Motor neuron (in vitro differentiated cells): Measurements from ENCODE around the gene MFAP2. TPM values are rescaled to one million over a fixed set of nuclear protein-coding genes. Genes with fewer than 3 reads are reported as not detected.

Experiments used
- ATAC-seq, 8 experiments: fragments of 200-7000 bp; cut with Tn5 transposase; replicated peaks in 6 of 8; 2 replicates each; pipeline ENCODE4 v1.8.0; 2021; ENCODE audit warnings: mild to moderate bottlenecking in 8 of 8, moderate library complexity in 8 of 8
- H3K27ac ChIP-seq, 2 donors: fragments of 250-450 bp; sonication (Bioruptor Pico); 2 replicates each; pipeline ENCODE4 v1.9.0; 2021; ENCODE audit warnings: antibody characterized with exemption in 2 of 2, mild to moderate bottlenecking in 2 of 2, moderate library complexity in 1 of 2
- H3K4me1 ChIP-seq, 2 donors: fragments of 250-450 bp; sonication (Bioruptor Pico); replicated peaks in 1 of 2; 2 replicates each; pipeline ENCODE4 v1.6.1; 2021; ENCODE audit warnings: antibody characterized with exemption in 2 of 2, mild to moderate bottlenecking in 2 of 2, moderate library complexity in 1 of 2
- H3K4me3 ChIP-seq, 5 donors: fragments of 250-450 bp; sonication (Bioruptor Pico); 2 replicates each; pipeline ENCODE4 v1.9.0; 2021; ENCODE audit warnings: antibody characterized with exemption in 5 of 5, mild to moderate bottlenecking in 5 of 5, moderate library complexity in 4 of 5
- WGBS, 10 experiments: fragments of 450-650 bp; shearing (Covaris generic); methylation state at CpG; one replicate each; pipeline ENCODE4 v1.0.0; 2022; 5-methylcytosine and 5-hydroxymethylcytosine counted together
- in situ Hi-C, 9 experiments: fragments of 400-800 bp; cut with MboI; loops; one replicate each; pipeline ENCODE4 v1.15.0; 2021; ENCODE audit warnings: low sequenced_read_pairs in 9 of 9, low pct_unique_long_range_greater_than_20kb in 2 of 9; ENCODE audit not compliant: unreplicated experiment in 9 of 9
- total RNA-seq, 8 experiments: library from RNA; unstranded; fragments of 300-600 nt; gene quantifications; 2 replicates each; pipeline versions ENCODE4 v1.2.3 to v1.2.4, GENCODE V29; 2022

The MFAP2 gene, protein sequence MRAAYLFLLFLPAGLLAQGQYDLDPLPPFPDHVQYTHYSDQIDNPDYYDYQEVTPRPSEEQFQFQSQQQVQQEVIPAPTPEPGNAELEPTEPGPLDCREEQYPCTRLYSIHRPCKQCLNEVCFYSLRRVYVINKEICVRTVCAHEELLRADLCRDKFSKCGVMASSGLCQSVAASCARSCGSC
- total RNA-seq, result 100 to 1,000 TPM in 1 of 8 experiments, 10 to 100 TPM in 6, 1 to 10 TPM in 1; 8.8 to 144 (median 23.7) TPM

DNA sequence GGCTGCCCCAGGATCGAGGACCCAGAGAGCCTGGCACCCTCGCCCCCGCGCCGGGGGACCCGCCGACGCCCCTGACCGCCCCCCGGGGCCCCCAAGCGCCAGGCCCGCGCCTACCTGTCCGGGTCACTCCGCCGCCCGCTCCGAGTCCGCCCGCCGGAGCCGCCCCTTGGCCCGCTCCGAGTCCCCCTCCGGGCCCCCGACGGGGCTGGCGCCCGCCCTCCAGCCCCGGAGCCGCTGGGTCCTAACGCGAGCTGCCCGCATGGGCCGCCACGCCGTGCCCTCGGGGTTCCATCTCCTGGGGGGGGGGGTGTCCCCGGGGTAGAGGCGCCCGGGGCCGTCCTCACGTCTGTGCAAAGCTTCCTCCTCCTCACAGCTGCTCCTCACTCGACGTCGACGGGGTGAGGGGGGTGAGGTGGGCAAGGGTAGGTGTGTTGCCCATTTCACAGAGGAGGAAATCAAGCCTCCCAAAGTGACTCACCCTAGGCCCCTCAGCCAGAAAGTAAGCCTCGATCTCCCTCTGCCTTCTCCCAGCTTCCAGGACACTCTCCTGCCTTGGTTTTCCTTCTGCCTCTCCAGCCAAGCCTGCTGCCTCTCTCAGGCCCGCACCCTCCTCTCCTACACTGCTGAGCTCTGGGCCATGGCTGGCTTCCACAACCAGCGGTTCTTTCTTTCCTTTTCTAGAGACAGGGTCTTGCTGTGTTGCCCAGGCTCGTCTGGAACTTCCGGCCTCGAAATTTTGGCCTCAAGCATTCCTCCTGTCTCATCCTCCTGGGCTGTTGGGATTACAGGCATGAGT lies at the start of gene MFAP2:
Gene MFAP2 (minus strand): TSS at position 148 of the 796 bp plus-strand sequence. CDS start 2,347 bp downstream, outside the sequence.
- Histone ChIP-seq H3K4me3 (peak within 1 kb of the TSS; percentile 28 to 47 (median 39)), H3K4me1 (peaks cover 14 to 23% of the 10 kb centered on the region in 2 donors), H3K27ac (no peak within 1 kb of the TSS)
- in situ Hi-C loops, result no loop called here
- WGBS, 10 experiments, result 20 to 92% (median 65%) methylated on average over 1 to 5 of the region's 53 CpGs; no CpG with 5 or more reads in 4 of the 10 experiments
- peak; percentile 13 to 59 (median 48) for ATAC-seq

DNA sequence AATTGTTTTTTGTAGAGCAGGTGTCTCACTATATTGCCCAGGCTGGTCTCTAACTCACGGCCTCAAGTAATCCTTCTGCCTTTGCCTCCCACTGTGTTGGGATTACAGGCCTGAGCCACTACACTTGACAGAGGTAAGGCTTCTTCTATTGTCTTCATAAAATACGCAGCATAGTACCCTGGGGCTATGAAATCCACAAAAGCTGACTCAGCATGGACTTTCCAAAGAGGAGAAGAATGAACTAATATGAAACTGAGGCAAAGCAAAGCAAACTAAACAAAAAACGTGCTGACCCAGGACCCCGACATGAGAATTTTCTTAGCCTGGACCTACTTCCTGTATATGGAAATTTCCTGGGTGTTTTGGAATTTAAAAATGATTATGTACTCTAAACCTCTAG lies 49.8 kb upstream of the MFAP2 start:
- Histone ChIP-seq H3K4me3 (no peak overlapping the region), H3K4me1 (no peaks in the 10 kb centered on the region), H3K27ac (no peak overlapping the region)
- 78 to 100% (median 91%) methylated on average over 1 to 4 of the region's 4 CpGs; no CpG with 5 or more reads in 2 of the 10 experiments for WGBS, 10 experiments
- ATAC-seq, result no peak
- in situ Hi-C loops, result loop anchor here in 1 of 9 experiments (25.0 kb wide), 1 partner anchor 393 kb away; no protein-coding TSS in a partner anchor

DNA sequence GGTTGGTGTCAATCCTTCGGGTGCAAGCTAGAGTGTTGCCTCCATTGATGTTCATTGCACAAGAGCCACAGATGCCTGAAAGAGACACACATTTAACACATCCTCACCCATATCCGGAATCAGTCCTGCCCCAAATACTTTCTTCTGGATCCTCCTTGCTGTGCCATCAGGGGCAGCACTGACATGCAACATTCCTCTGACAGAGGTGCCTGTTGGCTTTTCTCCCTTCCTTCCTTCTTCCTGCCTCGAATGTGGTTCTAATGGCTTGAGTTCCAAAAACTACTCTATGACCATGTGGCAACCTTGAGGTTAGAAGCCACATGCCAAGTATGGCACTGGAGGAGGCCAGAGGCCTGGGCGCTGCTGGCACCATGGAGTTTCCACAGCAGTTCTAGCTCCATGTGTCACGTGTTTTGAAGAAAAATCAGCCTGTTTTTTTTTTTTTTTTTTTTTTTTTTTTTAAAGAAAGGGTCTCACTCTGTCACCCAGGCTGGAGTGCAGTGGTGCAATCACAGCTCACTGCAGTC lies 48.3 kb upstream of the MFAP2 start:
- 0 to 100% (median 91%) methylated on average over 1 to 5 of the region's 5 CpGs for WGBS, 10 experiments
- in situ Hi-C loops, result loop anchor here in 1 of 9 experiments (25.0 kb wide), 1 partner anchor 391 kb away; no protein-coding TSS in a partner anchor
- no peak overlapping the region for H3K27ac ChIP-seq
- no peaks in the 10 kb centered on the region for H3K4me1 ChIP-seq
- no peak overlapping the region for H3K4me3 ChIP-seq
- ATAC-seq, result no peak

DNA sequence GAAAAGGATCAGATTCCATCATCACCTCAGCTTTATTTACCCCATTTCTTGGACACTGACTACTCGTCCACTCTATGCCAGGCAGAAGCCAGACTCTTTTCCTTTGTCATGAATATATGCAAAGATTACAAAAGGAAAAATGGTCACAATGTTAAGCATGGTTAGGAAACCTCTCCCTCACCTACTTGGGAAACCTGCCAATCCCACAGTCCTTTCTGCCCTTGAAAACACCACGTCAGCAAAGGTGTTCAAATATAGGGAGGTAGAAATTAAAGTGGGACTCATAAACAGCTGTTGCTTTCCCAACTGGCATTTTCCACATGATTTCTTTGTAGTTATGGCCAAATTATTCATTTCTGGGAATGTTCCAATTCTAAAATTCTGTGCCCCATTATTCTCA lies 47.5 kb upstream of the MFAP2 start:
- peak in 2 of 8 experiments; percentile 8 to 10 for ATAC-seq
- WGBS, 10 experiments, result 0 to 100% (median 81%) methylated on average over 1 to 2 of the region's 2 CpGs; no CpG with 5 or more reads in 2 of the 10 experiments
- Histone ChIP-seq H3K4me1 (no peaks in the 10 kb centered on the region), H3K27ac (no peak overlapping the region), H3K4me3 (no peak overlapping the region)
- in situ Hi-C loops, result loop anchor here in 1 of 9 experiments (25.0 kb wide), 1 partner anchor 391 kb away; no protein-coding TSS in a partner anchor

DNA sequence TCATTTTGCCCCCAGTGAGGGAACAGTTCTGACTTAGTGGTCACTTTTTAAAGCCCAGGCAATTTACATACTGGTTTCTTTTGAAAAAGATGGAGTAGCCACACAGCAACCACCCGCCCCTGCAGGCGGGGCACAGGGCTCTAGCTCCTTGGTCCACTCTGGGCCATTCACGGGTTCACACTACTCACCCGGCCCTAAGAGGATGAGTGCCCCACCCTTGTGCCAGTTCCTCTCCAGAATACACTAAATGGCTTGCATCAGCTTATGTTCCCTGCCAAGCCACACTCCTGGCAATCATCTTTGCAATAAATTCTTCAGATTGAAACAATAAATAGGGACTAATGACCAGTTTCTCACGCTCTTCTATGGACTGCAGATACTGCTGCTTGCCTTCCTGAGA lies 47.0 kb upstream of the MFAP2 start:
- in situ Hi-C loops, result loop anchor here in 1 of 9 experiments (25.0 kb wide), 1 partner anchor 390 kb away; no protein-coding TSS in a partner anchor
- WGBS, 10 experiments, result 8 to 92% (median 70%) methylated on average over 1 to 5 of the region's 5 CpGs; no CpG with 5 or more reads in 3 of the 10 experiments
- Histone ChIP-seq H3K27ac (no peak overlapping the region), H3K4me1 (no peaks in the 10 kb centered on the region), H3K4me3 (no peak overlapping the region)
- ATAC-seq, result peak in 3 of 8 experiments; percentile 78 to 94 (median 84)

DNA sequence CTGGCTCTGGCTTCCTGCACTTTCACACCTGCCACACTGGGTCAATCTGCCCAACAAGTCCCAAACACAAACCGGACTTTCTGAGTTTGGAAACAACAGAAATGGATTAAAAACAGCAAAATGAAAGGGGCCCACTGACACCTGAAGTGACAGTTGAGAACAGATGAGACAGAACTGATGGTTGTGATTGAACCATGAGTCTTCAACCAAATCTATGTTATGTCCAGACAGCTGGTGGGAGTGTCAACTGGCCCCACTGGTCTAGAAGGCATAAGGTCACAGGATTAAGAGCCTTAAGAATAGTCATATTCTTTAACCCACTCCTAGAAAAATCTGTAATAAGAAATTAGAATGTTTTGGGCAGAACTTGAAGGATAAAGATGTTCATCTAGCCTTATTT lies 44.3 kb upstream of the MFAP2 start:
- Histone ChIP-seq H3K4me1 (no peaks in the 10 kb centered on the region), H3K4me3 (no peak overlapping the region), H3K27ac (no peak overlapping the region)
- in situ Hi-C loops, result loop anchor here in 2 of 9 experiments (25.0 kb wide), 1 partner anchor 387 kb away; no protein-coding TSS in a partner anchor
- 83 to 100% (median 100%) methylated on average over 1 of the region's 1 CpG; no CpG with 5 or more reads in 5 of the 10 experiments for WGBS, 10 experiments
- ATAC-seq, result no peak

DNA sequence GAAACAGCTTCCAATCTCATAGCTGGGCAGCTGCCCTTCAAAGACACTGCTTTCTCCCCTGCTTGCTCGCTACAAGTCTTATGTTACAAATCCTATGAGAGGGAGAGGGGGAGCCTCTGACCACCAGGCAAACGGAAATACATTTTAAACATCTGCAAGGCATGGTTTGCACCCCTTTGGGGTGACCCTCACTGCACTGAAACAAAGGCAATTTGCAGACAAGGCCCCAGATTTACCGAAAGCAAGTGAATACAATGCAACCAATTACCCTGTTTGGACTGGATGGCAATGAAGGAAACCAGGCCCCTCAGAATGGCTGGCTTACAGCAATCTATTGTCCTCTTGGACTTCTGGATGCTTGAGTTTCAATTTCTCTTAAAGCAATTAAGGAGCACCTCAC lies 43.2 kb upstream of the MFAP2 start:
- no peak for ATAC-seq
- H3K4me3 ChIP-seq, result no peak overlapping the region
- no peaks in the 10 kb centered on the region for H3K4me1 ChIP-seq
- 60 to 100% (median 85%) methylated on average over 1 to 3 of the region's 3 CpGs; no CpG with 5 or more reads in 4 of the 10 experiments for WGBS, 10 experiments
- in situ Hi-C loops, result loop anchor here in 1 of 9 experiments (25.0 kb wide), 1 partner anchor 386 kb away; no protein-coding TSS in a partner anchor
- no peak overlapping the region for H3K27ac ChIP-seq

DNA sequence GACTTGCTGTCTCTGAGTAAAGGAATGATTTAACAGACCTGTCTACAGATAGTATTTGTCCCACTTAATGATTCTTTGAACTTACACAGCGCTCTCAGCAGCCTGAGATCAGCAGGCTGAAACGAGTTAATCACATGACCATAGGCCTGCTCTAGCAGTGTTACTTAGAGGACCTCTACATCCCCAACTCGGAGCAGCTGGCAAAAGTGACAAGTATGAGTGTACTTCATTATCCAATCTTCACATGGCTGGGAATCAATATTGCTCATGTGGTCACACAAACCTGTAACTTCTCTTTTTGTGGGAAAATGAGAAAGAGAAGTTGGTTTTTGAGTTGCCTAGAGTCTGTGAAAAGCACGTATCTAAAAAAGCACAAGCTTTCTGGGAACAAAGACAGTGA lies 42.7 kb upstream of the MFAP2 start:
- Histone ChIP-seq H3K4me1 (no peaks in the 10 kb centered on the region), H3K4me3 (no peak overlapping the region), H3K27ac (no peak overlapping the region)
- peak in 2 of 8 experiments; percentile 50 to 51 for ATAC-seq
- 39 to 100% (median 80%) methylated on average over 1 to 4 of the region's 4 CpGs for WGBS, 10 experiments
- in situ Hi-C loops, result loop anchor here in 1 of 9 experiments (25.0 kb wide), 1 partner anchor 386 kb away; no protein-coding TSS in a partner anchor

DNA sequence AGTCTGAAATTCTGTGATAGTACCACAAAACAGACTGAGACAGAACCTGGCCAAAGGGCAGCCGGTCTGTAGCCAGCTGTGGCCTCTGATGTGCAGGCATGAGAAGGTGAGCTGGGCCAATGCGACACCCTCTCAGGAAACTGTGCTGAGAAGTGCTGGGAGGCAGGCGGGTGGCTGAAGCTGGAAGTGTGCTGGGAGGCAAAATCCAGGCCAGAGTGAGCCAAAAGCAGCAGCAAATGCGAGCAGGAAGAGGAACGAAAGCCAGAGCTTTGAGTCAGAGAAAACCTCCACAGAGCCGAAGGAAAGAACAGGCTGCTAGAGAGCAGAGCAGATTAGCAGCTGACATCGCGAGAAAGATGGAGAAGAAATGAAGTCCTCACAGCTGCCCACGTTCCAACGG lies 41.5 kb upstream of the MFAP2 start:
- 81 to 100% (median 95%) methylated on average over 1 to 10 of the region's 10 CpGs for WGBS, 10 experiments
- no peak for ATAC-seq
- no peaks in the 10 kb centered on the region for H3K4me1 ChIP-seq
- H3K27ac ChIP-seq, result no peak overlapping the region
- in situ Hi-C loops, result loop anchor here in 1 of 9 experiments (25.0 kb wide), 1 partner anchor 385 kb away; no protein-coding TSS in a partner anchor
- no peak overlapping the region for H3K4me3 ChIP-seq

DNA sequence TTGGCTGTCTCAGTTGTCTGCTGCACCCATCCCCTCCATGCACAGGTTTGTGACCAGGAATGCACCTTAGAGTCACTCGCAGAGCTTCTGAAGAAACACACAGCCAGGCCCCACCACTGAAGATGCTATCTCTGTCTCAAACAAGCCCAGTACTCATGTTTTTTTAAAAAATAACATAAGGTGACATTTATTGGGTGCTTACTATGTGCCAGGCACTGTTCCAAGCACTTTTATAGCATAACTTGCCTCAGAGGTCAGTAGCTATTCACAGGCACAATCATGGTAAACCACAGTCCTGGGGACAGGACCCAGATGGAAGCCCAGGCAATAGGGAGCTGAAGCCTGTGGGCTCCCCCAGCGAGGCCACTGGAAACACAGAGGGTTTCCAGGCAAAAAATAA lies 40.1 kb upstream of the MFAP2 start:
- WGBS, 10 experiments, result 86 to 100% (median 100%) methylated on average over 1 to 2 of the region's 2 CpGs; no CpG with 5 or more reads in 3 of the 10 experiments
- ATAC-seq, result no peak
- peaks cover 0 to 6% of the 10 kb centered on the region in 2 donors for H3K4me1 ChIP-seq
- no peak overlapping the region for H3K27ac ChIP-seq
- H3K4me3 ChIP-seq, result no peak overlapping the region
- in situ Hi-C loops, result loop anchor here in 1 of 9 experiments (25.0 kb wide), 1 partner anchor 383 kb away; no protein-coding TSS in a partner anchor

DNA sequence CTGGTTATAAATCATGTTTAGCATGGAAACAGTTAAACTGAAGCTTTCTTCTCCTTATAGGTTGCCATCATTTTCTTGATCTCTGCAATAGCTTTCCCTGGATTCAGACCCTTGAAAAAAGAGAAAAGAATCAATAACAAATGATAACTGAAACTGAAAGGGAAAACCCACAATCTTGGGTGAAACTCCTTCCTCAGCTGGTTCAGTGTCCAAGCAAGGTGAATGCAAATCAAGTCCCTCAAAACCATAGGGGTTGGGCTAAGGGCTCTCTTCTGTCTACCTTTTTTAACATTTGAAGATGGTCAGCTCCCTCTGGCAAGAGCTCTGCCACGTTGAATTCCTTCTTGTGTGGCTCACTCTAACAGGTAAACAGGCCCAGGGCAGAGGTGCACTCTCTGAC lies 38.4 kb upstream of the MFAP2 start:
- Histone ChIP-seq H3K4me3 (no peak overlapping the region), H3K27ac (no peak overlapping the region), H3K4me1 (peaks cover 0 to 6% of the 10 kb centered on the region in 2 donors)
- 0 to 83% (median 32%) methylated on average over 1 of the region's 1 CpG; no CpG with 5 or more reads in 4 of the 10 experiments for whole genome bisulfite sequencing, 10 experiments
- in situ Hi-C loops, result loop anchor here in 1 of 9 experiments (25.0 kb wide), 1 partner anchor 382 kb away; no protein-coding TSS in a partner anchor
- ATAC-seq, result no peak

DNA sequence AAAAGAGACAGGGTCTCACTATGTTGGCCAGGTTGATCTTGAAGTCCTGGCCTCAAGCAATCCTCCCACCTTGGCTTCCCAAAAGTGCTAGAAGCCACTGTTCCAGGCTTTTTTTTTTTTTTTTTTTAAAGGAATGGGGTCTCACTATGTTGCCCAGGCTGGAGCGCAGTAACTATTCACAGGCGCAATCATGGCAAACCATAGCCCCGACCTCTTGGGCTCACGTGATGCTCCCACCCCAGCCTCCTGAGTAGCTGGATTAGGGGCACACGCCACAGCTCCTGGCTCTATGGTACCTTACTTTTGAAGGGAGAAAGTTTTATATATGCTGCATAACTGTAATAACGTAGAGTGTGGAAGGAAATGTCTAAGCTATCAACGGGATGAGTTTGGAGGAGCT lies 37.0 kb upstream of the MFAP2 start:
- no peak for ATAC-seq
- WGBS, 10 experiments, result 83 to 100% (median 97%) methylated on average over 1 to 7 of the region's 7 CpGs; no CpG with 5 or more reads in 2 of the 10 experiments
- in situ Hi-C loops, result loop anchor here in 1 of 9 experiments (25.0 kb wide), 1 partner anchor 380 kb away; no protein-coding TSS in a partner anchor
- H3K4me1 ChIP-seq, result peaks cover 0 to 6% of the 10 kb centered on the region in 2 donors
- H3K27ac ChIP-seq, result no peak overlapping the region
- no peak overlapping the region for H3K4me3 ChIP-seq
